Liver (tissue), 9 donors: ENCODE data around the gene HS6ST3. TPM values are rescaled to one million over a fixed set of nuclear protein-coding genes. Genes with fewer than 3 reads are reported as not detected.

ENCODE experiments used
- DNase-seq: peaks from one replicate; pipeline ENCODE4 v3.0.0-alpha.2; 2017; ENCODE audit warnings: low spot score
- H3K27ac ChIP-seq, 2 donors: one replicate each; pipeline ENCODE4 v1.7.0; 2013; ENCODE audit warnings: inconsistent platforms in 2 of 2, low read length in 2 of 2, control low read depth in 1 of 2, low read depth in 1 of 2, mild to moderate bottlenecking in 1 of 2
- H3K27me3 ChIP-seq, 4 donors: one replicate each; pipeline versions ENCODE4 v1.6.1 to v1.7.0; 2013; ENCODE audit warnings: low read length in 3 of 4, inconsistent platforms in 1 of 4, mild to moderate bottlenecking in 1 of 4, moderate library complexity in 1 of 4; ENCODE audit not compliant: control insufficient read depth in 4 of 4, insufficient read depth in 4 of 4
- H3K36me3 ChIP-seq, 4 donors: one replicate each; pipeline versions ENCODE4 v1.6.1 to v1.7.0; 2013; ENCODE audit warnings: low read length in 3 of 4, mild to moderate bottlenecking in 3 of 4, low read depth in 1 of 4, moderate library complexity in 1 of 4; ENCODE audit not compliant: control insufficient read depth in 4 of 4, insufficient read depth in 3 of 4
- H3K4me1 ChIP-seq, 4 donors: one replicate each; pipeline versions ENCODE4 v1.6.1 to v1.7.0; 2013; ENCODE audit warnings: low read length in 3 of 4, mild to moderate bottlenecking in 3 of 4, moderate library complexity in 1 of 4; ENCODE audit not compliant: control insufficient read depth in 4 of 4, insufficient read depth in 4 of 4
- H3K4me3 ChIP-seq, 3 donors: one replicate each; pipeline versions ENCODE4 v1.6.1 to v1.7.0; 2013; ENCODE audit warnings: low read length in 3 of 3, control low read depth in 1 of 3, low read depth in 1 of 3, mild to moderate bottlenecking in 1 of 3
- H3K9ac ChIP-seq, 2 donors: one replicate each; pipeline ENCODE4 v1.7.0; 2013; ENCODE audit warnings: low read length in 2 of 2, mild to moderate bottlenecking in 2 of 2, moderate library complexity in 2 of 2, control low read depth in 1 of 2, low read depth in 1 of 2
- H3K9me3 ChIP-seq, 4 donors: one replicate each; pipeline versions ENCODE4 v1.6.1 to v1.7.0; 2013; ENCODE audit warnings: low read length in 3 of 4; ENCODE audit not compliant: control insufficient read depth in 4 of 4
- ATF3 ChIP-seq: IDR thresholded peaks from 2 replicates; pipeline ENCODE4 v1.6.1; 2016; ENCODE audit warnings: antibody characterized with exemption
- EGR1 ChIP-seq, 2 donors: IDR thresholded peaks; 2 replicates each; pipeline ENCODE4 v1.6.1; 2016 to 2018; ENCODE audit warnings: antibody characterized with exemption in 2 of 2, low read depth in 2 of 2
- GABPA ChIP-seq, 2 donors: IDR thresholded peaks in 1 of 2; conservative IDR thresholded peaks in 1 of 2; 2 replicates each; pipeline ENCODE4 v1.6.1; 2016; ENCODE audit warnings: antibody characterized with exemption in 2 of 2, mild to moderate bottlenecking in 1 of 2, moderate library complexity in 1 of 2
- HNF4A ChIP-seq, 2 donors: conservative IDR thresholded peaks; 2 replicates each; pipeline ENCODE4 v1.6.1; 2016; ENCODE audit warnings: antibody characterized with exemption in 2 of 2, mild to moderate bottlenecking in 2 of 2
- HNF4G ChIP-seq: IDR thresholded peaks from 2 replicates; pipeline ENCODE4 v1.6.1; 2016; ENCODE audit warnings: antibody characterized with exemption
- JUND ChIP-seq, 2 donors: IDR thresholded peaks; 2 replicates each; pipeline ENCODE4 v1.6.1; 2016; ENCODE audit warnings: antibody characterized with exemption in 2 of 2
- MAX ChIP-seq: IDR thresholded peaks from 2 replicates; pipeline ENCODE4 v1.6.1; 2016; ENCODE audit warnings: antibody characterized with exemption
- RAD21 ChIP-seq, 2 donors: IDR thresholded peaks; 2 replicates each; pipeline ENCODE4 v1.6.1; 2016; ENCODE audit warnings: antibody characterized with exemption in 2 of 2, mild to moderate bottlenecking in 2 of 2
- REST ChIP-seq: IDR thresholded peaks from 2 replicates; pipeline ENCODE4 v1.6.1; 2016; ENCODE audit warnings: antibody characterized with exemption, mild to moderate bottlenecking
- RXRA ChIP-seq, 2 donors: IDR thresholded peaks; 2 replicates each; pipeline ENCODE4 v1.6.1; 2017 to 2018; ENCODE audit warnings: antibody characterized with exemption in 2 of 2, mild to moderate bottlenecking in 1 of 2
- SP1 ChIP-seq: IDR thresholded peaks from 2 replicates; pipeline ENCODE4 v1.6.1; 2018; ENCODE audit warnings: antibody characterized with exemption, mild to moderate bottlenecking
- TAF1 ChIP-seq: conservative IDR thresholded peaks from 2 replicates; pipeline ENCODE4 v1.6.1; 2016; ENCODE audit warnings: antibody characterized with exemption, mild to moderate bottlenecking
- WGBS: extraction: QIAGEN DNeasy Blood & Tissue Kit; methylation state at CpG from one replicate; pipeline ENCODE4 v1.1.7; 2013; 5-methylcytosine and 5-hydroxymethylcytosine counted together
- polyA plus RNA-seq, 2 donors: library from polyadenylated mRNA; stranded (reverse) in 1 of 2; unstranded in 1 of 2; fragments of 200-250 nt in 1 of 2; fragments of >200 nt in 1 of 2; fragmentation: Nextera tagmentation in 1 of 2; extraction: Ambion mirVana in 1 of 2; gene quantifications; one replicate each; pipeline versions ENCODE4 v1.2.1 to v1.2.3, GENCODE V29; 2013 to 2015
- total RNA-seq, 2 donors: library from RNA; depleted of rRNA; stranded (reverse); fragments of >200 nt; gene quantifications; one replicate each; pipeline ENCODE4 v1.2.3, GENCODE V29; 2014
- TF ChIP-seq, protein P1 (sequence below): IDR thresholded peaks from 2 replicates; pipeline ENCODE4 v1.6.1; 2016; ENCODE audit warnings: antibody characterized with exemption
- donor health status: healthy.
- donor health status: healthy.
- donor health status: healthy.
- donor health status: healthy.
- donor health status: healthy.

HS6ST3 gene
- total and polyA plus RNA-seq, 4 donors = under 0.01 TPM; not detected in 3

DNA sequence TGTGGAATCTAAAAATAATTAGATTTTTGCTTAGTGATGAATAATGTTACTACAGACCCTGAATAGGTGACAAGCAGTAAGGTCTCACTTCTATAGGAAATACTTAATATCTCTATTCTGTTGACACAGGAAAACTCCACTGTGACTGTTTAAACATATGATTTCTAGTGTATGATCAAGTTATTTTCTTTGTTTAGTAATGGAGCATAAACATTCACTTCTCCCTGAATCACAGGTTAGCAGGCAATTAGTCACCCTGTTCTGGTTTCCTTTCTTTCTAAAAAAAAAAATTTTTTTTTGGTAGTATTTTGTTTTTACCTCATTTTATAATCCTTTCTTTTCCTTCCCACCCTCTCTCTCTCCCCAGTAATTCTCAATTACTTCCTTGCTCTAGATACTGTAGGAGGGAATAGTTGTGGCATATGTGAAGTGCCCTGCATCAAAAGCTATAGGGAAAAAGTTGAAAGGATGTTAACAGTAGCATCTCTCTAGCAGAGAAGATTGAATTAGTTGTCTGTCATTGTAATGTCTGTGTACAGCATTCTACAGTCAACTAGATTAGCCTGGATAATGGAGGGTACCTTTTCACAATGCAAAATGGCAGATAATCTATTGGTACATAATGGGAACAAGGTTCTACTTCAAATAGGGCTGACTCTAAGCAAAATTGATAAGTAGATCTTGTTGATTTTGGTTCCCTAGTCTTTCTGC, 3.5 kb downstream of the HS6ST3 start:
- H3K27me3 ChIP-seq = peaks cover 2 to 15% (median 11%) of the 10 kb centered on the region in 4 donors
- no peak for TF ChIP-seq TAF1
- TF ChIP-seq GABPA (IDR thresholded peaks at IDR 0.05 in 1 of 2, conservative IDR thresholded peaks at IDR 0.05 in 1 of 2) = no peak
- no peak for TF ChIP-seq RXRA (IDR thresholded peaks at IDR 0.05)
- no peak for TF ChIP-seq JUND (IDR thresholded peaks at IDR 0.05)
- no peak for TF ChIP-seq SP1

GRCh38 chr13:96100457-96101220, 10.7 kb downstream of the HS6ST3 start:
- TF ChIP-seq REST = no peak
- no peak for TF ChIP-seq EGR1 (IDR thresholded peaks at IDR 0.05; ENCODE audit: low read depth in 2 of 2)
- TF ChIP-seq, protein P1, sequence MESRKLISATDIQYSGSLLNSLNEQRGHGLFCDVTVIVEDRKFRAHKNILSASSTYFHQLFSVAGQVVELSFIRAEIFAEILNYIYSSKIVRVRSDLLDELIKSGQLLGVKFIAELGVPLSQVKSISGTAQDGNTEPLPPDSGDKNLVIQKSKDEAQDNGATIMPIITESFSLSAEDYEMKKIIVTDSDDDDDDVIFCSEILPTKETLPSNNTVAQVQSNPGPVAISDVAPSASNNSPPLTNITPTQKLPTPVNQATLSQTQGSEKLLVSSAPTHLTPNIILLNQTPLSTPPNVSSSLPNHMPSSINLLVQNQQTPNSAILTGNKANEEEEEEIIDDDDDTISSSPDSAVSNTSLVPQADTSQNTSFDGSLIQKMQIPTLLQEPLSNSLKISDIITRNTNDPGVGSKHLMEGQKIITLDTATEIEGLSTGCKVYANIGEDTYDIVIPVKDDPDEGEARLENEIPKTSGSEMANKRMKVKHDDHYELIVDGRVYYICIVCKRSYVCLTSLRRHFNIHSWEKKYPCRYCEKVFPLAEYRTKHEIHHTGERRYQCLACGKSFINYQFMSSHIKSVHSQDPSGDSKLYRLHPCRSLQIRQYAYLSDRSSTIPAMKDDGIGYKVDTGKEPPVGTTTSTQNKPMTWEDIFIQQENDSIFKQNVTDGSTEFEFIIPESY = no peak
- TF ChIP-seq JUND (IDR thresholded peaks at IDR 0.05) = no peak
- TF ChIP-seq MAX = no peak
- TF ChIP-seq RXRA (IDR thresholded peaks at IDR 0.05) = no peak
- TF ChIP-seq HNF4G = no peak
- TF ChIP-seq TAF1 = no peak
- TF ChIP-seq GABPA (IDR thresholded peaks at IDR 0.05 in 1 of 2, conservative IDR thresholded peaks at IDR 0.05 in 1 of 2) = no peak
- TF ChIP-seq ATF3 = no peak
- no peak for TF ChIP-seq HNF4A (conservative IDR thresholded peaks at IDR 0.05)
- TF ChIP-seq RAD21 (IDR thresholded peaks at IDR 0.05) = no peak
- WGBS = 69% methylated on average over 4 of the region's 4 CpGs

More for the DNA sequence above, 3.5 kb downstream of the HS6ST3 start:
- no peak for DNase-seq
- Histone ChIP-seq H3K9me3 (no peaks in the 10 kb centered on the region), H3K9ac (no peak overlapping the region), H3K36me3 (no peaks in the 10 kb centered on the region), H3K27ac (no peak overlapping the region), H3K4me3 (no peak overlapping the region), H3K4me1 (peaks cover 10 to 20% (median 13%) of the 10 kb centered on the region in 4 donors)

More at GRCh38 chr13:96100457-96101220, 10.7 kb downstream of the HS6ST3 start:
- peaks cover 0 to 2% (median 0%) of the 10 kb centered on the region in 4 donors for H3K27me3 ChIP-seq
- no peak overlapping the region for H3K4me3 ChIP-seq
- DNase-seq = no peak
- no peaks in the 10 kb centered on the region for H3K36me3 ChIP-seq
- H3K4me1 ChIP-seq = no peaks in the 10 kb centered on the region
- no peaks in the 10 kb centered on the region for H3K9me3 ChIP-seq
- H3K9ac ChIP-seq = no peak overlapping the region
- H3K27ac ChIP-seq = no peak overlapping the region
